GM19395 (cell line): ENCODE data around the gene ZNF354B.
"Not testable (repeated sequence)": the region's sequence is repeated elsewhere in the genome, so short reads cannot be mapped to it uniquely, and the experiment has no call there.

Source experiments
- ATAC-seq: cut with Tn5 transposase; IDR thresholded peaks from one replicate; pipeline ENCODE4 v1.9.1; 2021; ENCODE audit warnings: mild to moderate bottlenecking, moderate library complexity; ENCODE audit not compliant: unreplicated experiment

Gene ZNF354B

DNA sequence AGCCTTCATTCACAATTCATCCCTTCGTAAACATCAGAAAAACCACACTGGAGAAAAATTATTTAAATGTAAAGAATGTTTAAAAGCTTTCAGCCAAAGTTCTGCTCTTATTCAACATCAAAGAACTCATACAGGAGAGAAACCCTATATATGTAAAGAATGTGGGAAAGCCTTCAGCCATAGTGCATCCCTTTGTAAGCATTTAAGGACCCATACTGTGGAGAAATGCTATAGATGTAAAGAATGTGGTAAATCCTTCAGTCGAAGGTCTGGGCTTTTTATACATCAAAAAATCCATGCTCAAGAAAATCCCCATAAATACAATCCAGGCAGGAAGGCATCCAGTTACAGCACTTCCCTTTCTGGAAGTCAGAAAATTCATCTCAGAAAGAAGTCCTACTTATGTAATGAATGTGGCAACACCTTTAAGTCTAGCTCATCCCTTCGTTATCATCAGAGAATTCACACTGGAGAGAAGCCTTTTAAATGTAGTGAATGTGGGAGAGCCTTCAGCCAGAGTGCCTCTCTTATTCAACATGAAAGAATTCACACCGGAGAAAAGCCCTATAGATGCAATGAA is 23.5 kb downstream of the ZNF354B start:
- not testable (repeated sequence) for ATAC-seq

- no peak for ATAC-seq
These were observed 24.2 kb downstream of the ZNF354B start for GRCh38 chr5:178883815-178884430.

GRCh38 chr5:178895615-178896571 is 36.1 kb downstream of the ZNF354B start, which contains the start of gene ZFP2:
Gene ZFP2, plus strand, starts transcription at chr5:178895913. Its CDS starts 35,401 bp downstream, at chr5:178931314.
- ATAC-seq, result no peak

- ATAC-seq, result no peak
These were observed 39.5 kb downstream of the ZNF354B start for GRCh38 chr5:178899289-178899688.

DNA sequence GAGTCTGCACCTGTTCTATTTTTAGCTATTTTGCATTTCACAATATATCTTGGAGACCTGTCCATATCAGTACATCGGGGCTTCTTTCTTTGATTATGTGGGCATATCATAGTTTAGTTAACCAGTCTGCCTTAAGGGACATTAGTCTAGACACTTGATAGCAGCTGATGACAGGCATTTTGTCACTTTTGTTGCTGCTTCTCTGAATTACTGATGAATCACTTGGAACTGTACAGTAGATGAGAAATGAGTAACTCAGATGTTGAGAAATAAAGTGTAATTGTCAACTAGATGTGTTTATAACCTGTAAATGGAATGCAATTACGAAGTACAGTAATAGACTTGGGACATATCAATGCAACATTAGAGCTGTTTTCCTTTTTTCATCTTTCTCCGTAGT is 43.1 kb downstream of the ZNF354B start:
- ATAC-seq, result no peak

- no peak for ATAC-seq
These were observed 72.3 kb downstream of the ZNF354B start for GRCh38 chr5:178931846-178932760.
